MCF 10A (cell line): ENCODE measurements around the gene U2AF2. TPM values are rescaled to one million over a fixed set of nuclear protein-coding genes. Genes with fewer than 3 reads are reported as not detected.

Source experiments
- BruUV-seq: library from RNA; stranded (reverse); fragments of 400-500 nt; replicated peaks from 2 replicates; lab custom pipeline; 2021; lab: Mats Ljungman, UMichigan
- CTCF ChIA-PET: fragments of 300-600 bp; sonication (Branson Sonifier 250); formaldehyde crosslinking; extraction: SDS; loops from one replicate; lab custom pipeline; 2021; ENCODE audit warnings: antibody characterized with exemption, inconsistent platforms; lab: Yijun Ruan, JAX
- POLR2A ChIA-PET: fragments of 300-600, 350-650 bp; sonication (Branson Sonifier 250); formaldehyde crosslinking; extraction: SDS; loops from one replicate; lab custom pipeline; 2020; ENCODE audit warnings: antibody characterized with exemption, inconsistent platforms; lab: Yijun Ruan, JAX
- DNase-seq: peaks from one replicate; pipeline ENCODE4 v3.0.0-alpha.2; 2018; ENCODE audit not compliant: unreplicated experiment
- H3K27ac Mint-ChIP-seq: one replicate; pipeline ENCODE4 v1.8.0; 2022; ENCODE audit warnings: mild to moderate bottlenecking, low read depth, mixed read lengths; ENCODE audit not compliant: unreplicated experiment
- H3K27me3 Mint-ChIP-seq: one replicate; pipeline ENCODE4 v1.8.0; 2022; ENCODE audit warnings: mixed read lengths; ENCODE audit not compliant: insufficient read depth, unreplicated experiment
- H3K36me3 Mint-ChIP-seq: one replicate; pipeline ENCODE4 v1.8.0; 2022; ENCODE audit warnings: mild to moderate bottlenecking, moderate library complexity, mixed read lengths; ENCODE audit not compliant: insufficient read depth, unreplicated experiment
- H3K4me1 Mint-ChIP-seq: one replicate; pipeline ENCODE4 v1.8.0; 2022; ENCODE audit warnings: mixed read lengths; ENCODE audit not compliant: insufficient read depth, unreplicated experiment
- H3K4me3 Mint-ChIP-seq: one replicate; pipeline ENCODE4 v1.8.0; 2022; ENCODE audit warnings: mild to moderate bottlenecking, moderate library complexity, mixed read lengths; ENCODE audit not compliant: unreplicated experiment
- H3K9me3 Mint-ChIP-seq: one replicate; pipeline ENCODE4 v1.8.0; 2022; ENCODE audit warnings: mixed read lengths; ENCODE audit not compliant: unreplicated experiment
- CTCF ChIP-seq: fragments of 200-600 bp; IDR thresholded peaks from one replicate; pipeline ENCODE4 v1.8.0; 2022; ENCODE audit warnings: antibody characterized with exemption, mild to moderate bottlenecking; ENCODE audit not compliant: unreplicated experiment
- intact Hi-C: fragments of 100-400 bp; cut with micrococcal nuclease; formaldehyde crosslinking; loops from 2 replicates; pipeline ENCODE4 v1.14.1; 2022
- total RNA-seq: library from RNA; stranded (reverse); gene quantifications from 2 replicates; pipeline ENCODE4 v1.2.3, GENCODE V29; 2022

The U2AF2 gene
- total RNA-seq, 1 experiment from 2014 or later = 280 TPM

- no peaks in the 10 kb centered on the region for H3K9me3 Mint-ChIP-seq
- peaks cover 11% of the 10 kb centered on the region for H3K4me1 Mint-ChIP-seq
- ChIA-PET CTCF (interaction anchor here (1.1 to 1.4 kb wide), 2 partner anchors 9 to 12 kb away, joined by 3 to 7 read pairs; no protein-coding TSS in a partner anchor), POLR2A (no interaction called here)
- TF ChIP-seq CTCF = no peak
- intact Hi-C loops = no loop called here
- H3K4me3 Mint-ChIP-seq = no peak overlapping the region
- no TSS peak for BruUV-seq
- no peak for DNase-seq
- no peaks in the 10 kb centered on the region for H3K27me3 Mint-ChIP-seq
- H3K27ac Mint-ChIP-seq = no peak overlapping the region
- H3K36me3 Mint-ChIP-seq = peaks cover 84% of the 10 kb centered on the region
Observed at GRCh38 chr19:55668603-55669348, 13.9 kb downstream of the U2AF2 start.

- DNase-seq = no peak
- no peak overlapping the region for H3K4me3 Mint-ChIP-seq
- peaks cover 82% of the 10 kb centered on the region for H3K36me3 Mint-ChIP-seq
- BruUV-seq = no TSS peak
- H3K4me1 Mint-ChIP-seq = peaks cover 15% of the 10 kb centered on the region
- ChIA-PET CTCF (no interaction called here), POLR2A (interaction anchor here (2.8 kb wide), 1 partner anchor 13 kb away, joined by 12 read pairs; no protein-coding TSS in a partner anchor)
- intact Hi-C loops = no loop called here
- H3K27me3 Mint-ChIP-seq = no peaks in the 10 kb centered on the region
- no peaks in the 10 kb centered on the region for H3K9me3 Mint-ChIP-seq
- H3K27ac Mint-ChIP-seq = no peak overlapping the region
- no peak for TF ChIP-seq CTCF
Observed at GRCh38 chr19:55669418-55670279, 14.8 kb downstream of the U2AF2 start.

GRCh38 chr19:55670280-55671053, 15.6 kb downstream of the U2AF2 start:
- no peak overlapping the region for H3K4me3 Mint-ChIP-seq
- peaks cover 16% of the 10 kb centered on the region for H3K4me1 Mint-ChIP-seq
- intact Hi-C loops = no loop called here
- BruUV-seq = no TSS peak
- H3K36me3 Mint-ChIP-seq = peaks cover 81% of the 10 kb centered on the region
- POLR2A ChIA-PET = interaction anchor here (0.6 to 2.8 kb wide), 2 partner anchors 13 to 1238 kb away, joined by 3 to 12 read pairs; no protein-coding TSS in a partner anchor
- DNase-seq = no peak
- no peak for TF ChIP-seq CTCF
- H3K9me3 Mint-ChIP-seq = no peaks in the 10 kb centered on the region
- CTCF ChIA-PET = interaction anchor here (0.6 to 1.9 kb wide), 7 partner anchors 8 to 986 kb away, joined by 3 to 18 read pairs (median 5); partner anchors contain the start of gene U2AF2
- no peak overlapping the region for H3K27ac Mint-ChIP-seq
- H3K27me3 Mint-ChIP-seq = no peaks in the 10 kb centered on the region
